Measurements from ENCODE around the gene MRM3.
A peak's percentile ranks its signal among the peaks of the same experiment; 100 is the strongest.
"Not testable (repeated sequence)": the region's sequence is repeated elsewhere in the genome, so short reads cannot be mapped to it uniquely, and the experiment has no call there.

The MRM3 gene

DNA sequence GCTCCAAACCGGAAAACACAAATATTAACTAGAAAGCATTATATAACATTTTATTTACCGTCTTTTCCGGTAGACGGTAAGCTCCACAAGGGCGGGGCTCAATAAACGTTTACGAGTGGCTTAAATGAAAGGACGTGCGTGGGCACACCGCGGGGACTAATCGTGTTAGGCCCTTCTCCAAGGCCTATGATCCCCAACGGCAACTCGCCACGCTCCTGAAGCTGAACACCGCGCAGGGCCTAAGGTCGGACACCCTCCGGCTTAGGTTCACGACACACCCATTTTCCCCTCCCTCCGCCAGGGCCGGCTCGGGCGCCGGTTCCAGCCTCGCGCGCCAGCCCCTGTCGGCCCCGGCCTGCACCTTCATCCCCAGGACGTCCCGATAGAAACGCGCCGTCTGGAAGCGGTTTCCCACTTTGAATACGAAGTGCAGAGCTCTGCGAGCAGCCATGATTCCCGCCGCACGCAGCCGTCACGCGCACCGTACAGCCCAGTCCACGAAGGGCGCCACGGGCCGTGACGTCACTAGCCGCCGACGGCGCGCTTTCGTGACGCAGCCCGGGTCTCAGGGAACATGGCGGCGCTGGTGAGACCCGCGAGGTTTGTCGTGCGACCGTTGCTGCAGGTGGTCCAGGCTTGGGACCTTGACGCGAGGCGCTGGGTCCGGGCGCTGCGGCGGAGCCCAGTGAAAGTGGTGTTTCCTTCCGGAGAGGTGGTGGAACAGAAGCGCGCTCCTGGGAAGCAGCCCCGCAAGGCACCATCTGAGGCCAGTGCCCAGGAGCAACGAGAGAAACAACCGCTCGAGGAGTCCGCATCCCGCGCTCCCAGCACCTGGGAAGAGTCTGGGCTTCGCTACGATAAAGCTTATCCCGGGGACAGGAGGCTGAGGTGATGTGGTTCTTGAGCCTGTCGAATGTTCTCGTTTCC, at the start of gene MRM3, which contains the start of gene GLOD4:
Gene MRM3, plus strand, starts transcription at position 549 of the 927 bp plus-strand sequence. Its CDS starts 26 bp downstream, at position 575.
Gene GLOD4, minus strand, starts transcription at position 476 of the 927 bp plus-strand sequence. Its CDS starts 25 bp downstream, at position 451.
- DNase-seq (ENCODE audit: low spot score): peak; percentile 93
- peak; percentile 86 for FAIRE-seq

- peak; percentile 25 for DNase-seq (ENCODE audit: low spot score)
- no peak for FAIRE-seq
Measured at GRCh38 chr17:732902-733720, 49.0 kb upstream of the MRM3 start.

GRCh38 chr17:733743-734142, 48.4 kb upstream of the MRM3 start:
- DNase-seq (ENCODE audit: low spot score): no peak
- no peak for FAIRE-seq

DNA sequence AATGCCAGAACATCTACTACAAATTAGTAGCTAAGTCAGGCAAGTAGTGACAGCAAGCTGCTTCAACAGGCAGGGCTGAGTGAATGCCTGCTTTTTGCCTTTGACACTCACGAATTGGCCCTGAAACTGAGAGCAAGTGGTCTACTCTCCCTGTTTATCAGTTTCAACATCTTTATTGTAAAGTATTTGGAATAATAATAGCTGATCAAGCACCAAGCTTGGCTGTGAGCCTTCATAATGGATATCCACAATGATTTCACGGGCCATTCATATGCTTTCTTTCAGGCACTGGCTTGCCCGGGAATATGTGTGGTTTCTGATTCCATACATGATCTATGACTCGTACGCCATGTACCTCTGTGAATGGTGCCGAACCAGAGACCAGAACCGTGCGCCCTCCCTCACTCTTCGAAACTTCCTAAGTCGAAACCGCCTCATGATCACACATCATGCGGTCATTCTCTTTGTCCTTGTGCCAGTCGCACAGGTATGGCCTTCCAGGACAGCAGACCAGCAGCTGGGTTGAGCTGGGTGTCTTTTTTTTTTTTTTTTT, 44.5 kb upstream of the MRM3 start:
- FAIRE-seq: no peak

GRCh38 chr17:740240-741017, 41.7 kb upstream of the MRM3 start:
- FAIRE-seq: no peak

More for the DNA sequence above, 44.5 kb upstream of the MRM3 start:
- DNase-seq (ENCODE audit: low spot score): no peak

DNA sequence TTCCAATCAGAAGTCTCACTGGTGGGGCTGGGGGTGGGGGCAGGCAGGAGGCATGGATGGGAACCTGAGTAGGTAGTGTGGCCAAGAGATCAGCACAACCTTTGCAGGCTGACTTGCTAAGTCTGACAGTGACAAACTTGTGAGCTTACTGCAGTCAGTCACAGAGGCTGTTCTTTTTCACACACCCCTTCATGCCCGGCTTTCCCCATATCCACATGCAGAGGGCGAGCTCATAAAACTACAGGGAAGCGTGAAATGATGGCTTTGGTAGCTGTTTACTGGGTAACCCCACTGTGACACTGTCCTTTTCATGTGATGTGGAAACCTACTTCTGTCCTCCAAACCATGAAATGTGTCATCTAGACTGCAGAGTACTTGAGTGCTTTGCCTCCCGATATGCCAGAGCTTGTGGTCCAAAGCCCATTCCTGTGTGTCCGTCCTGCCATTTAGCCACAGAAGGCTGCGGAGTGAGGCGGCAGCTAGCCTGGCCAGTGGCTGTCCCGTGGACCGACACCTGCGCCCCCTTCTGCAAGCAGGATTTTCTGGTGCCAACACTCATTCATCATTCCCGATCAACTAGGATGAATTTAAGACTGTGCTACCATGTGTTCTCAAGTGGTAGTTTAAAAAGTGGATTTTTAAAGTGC, 39.9 kb upstream of the MRM3 start:
- FAIRE-seq: no peak
- DNase-seq (ENCODE audit: low spot score): no peak

More at GRCh38 chr17:740240-741017, 41.7 kb upstream of the MRM3 start:
- DNase-seq (ENCODE audit: low spot score): no peak

- DNase-seq (ENCODE audit: low spot score): no peak
- FAIRE-seq: no peak
Measured at GRCh38 chr17:743139-743538, 39.0 kb upstream of the MRM3 start.

- FAIRE-seq (no peak), DNase-seq (ENCODE audit: low spot score) (no peak)
Measured at GRCh38 chr17:744937-745336, 37.2 kb upstream of the MRM3 start.

GRCh38 chr17:745406-745805, 36.7 kb upstream of the MRM3 start:
- no peak for DNase-seq (ENCODE audit: low spot score)
- no peak for FAIRE-seq

- DNase-seq (ENCODE audit: low spot score): no peak
- no peak for FAIRE-seq
Measured at GRCh38 chr17:746181-746580, 36.0 kb upstream of the MRM3 start.

DNA sequence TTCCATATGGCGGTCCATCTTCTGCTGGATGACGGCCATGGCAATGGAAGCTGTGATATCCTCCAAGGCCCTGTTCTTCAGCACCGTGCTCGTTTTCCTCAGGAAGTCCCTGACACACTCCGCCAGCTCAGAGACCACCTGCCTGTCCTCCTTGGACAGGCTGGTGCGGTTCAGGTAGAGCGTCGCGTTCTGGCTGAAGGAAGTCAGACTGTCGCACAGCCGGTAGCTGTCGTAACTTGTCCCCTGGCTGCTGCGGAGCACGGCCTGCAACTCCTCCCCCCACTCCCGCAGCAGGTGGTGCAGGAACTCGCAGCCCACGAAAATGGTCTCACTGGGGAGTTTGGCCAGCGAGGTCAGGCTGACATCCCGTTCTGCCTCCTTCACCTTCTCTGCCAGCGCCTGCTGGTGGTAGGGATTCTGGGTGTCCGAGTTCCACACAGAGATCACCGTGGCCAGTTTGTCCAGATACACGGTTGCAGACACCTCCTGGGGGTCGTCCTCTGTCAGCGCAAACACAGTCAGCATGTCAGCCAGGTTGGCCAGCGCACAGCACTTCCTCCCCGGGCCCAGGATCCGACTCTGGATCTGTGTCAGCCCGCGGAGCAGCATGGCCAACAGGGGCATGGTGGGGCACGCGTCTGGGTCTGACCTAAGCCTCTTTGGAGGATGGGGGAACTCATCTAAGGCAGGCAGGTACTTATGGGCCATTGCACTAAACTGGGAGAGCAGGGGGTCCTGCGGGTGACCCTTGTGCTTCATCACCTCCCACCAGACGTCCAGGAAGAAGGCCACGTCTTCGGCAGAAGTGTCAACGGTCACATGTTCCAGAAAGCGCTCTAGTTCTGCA, 35.1 kb upstream of the MRM3 start:
- no peak for DNase-seq (ENCODE audit: low spot score)
- no peak for FAIRE-seq

DNA sequence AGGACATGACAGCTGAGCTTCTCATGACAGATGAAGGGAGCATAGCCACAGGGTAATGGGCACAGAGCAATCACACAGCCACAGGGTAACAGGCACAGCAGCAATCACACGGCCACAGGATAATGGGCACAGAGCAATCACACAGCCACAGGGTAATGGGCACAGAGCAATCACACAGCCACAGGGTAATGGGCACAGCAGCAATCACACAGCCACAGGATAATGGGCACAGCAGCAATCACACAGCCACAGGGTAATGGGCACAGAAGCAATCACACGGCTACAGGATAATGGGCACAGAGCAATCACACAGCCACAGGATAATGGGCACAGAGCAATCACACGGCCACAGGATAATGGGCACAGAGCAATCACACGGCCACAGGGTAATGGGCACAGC, 33.5 kb upstream of the MRM3 start:
- peak; percentile 87 for FAIRE-seq
- not testable (repeated sequence) for DNase-seq (ENCODE audit: low spot score)

DNA sequence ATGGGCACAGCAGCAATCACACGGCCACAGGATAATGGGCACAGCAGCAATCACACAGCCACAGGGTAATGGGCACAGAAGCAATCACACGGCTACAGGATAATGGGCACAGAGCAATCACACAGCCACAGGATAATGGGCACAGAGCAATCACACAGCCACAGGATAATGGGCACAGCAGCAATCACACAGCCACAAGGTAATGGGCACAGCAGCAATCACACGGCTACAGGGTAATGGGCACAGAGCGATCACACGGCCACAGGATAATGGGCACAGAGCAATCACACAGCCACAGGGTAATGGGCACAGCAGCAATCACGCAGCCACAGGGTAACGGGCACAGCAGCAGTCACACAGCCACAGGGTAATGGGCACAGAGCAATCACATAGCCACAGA, 32.8 kb upstream of the MRM3 start:
- not testable (repeated sequence) for FAIRE-seq

GRCh38 chr17:750431-751037, 31.6 kb upstream of the MRM3 start:
- FAIRE-seq (no peak), DNase-seq (ENCODE audit: low spot score) (no peak)

More for the DNA sequence above, 32.8 kb upstream of the MRM3 start:
- not testable (repeated sequence) for DNase-seq (ENCODE audit: low spot score)

DNA sequence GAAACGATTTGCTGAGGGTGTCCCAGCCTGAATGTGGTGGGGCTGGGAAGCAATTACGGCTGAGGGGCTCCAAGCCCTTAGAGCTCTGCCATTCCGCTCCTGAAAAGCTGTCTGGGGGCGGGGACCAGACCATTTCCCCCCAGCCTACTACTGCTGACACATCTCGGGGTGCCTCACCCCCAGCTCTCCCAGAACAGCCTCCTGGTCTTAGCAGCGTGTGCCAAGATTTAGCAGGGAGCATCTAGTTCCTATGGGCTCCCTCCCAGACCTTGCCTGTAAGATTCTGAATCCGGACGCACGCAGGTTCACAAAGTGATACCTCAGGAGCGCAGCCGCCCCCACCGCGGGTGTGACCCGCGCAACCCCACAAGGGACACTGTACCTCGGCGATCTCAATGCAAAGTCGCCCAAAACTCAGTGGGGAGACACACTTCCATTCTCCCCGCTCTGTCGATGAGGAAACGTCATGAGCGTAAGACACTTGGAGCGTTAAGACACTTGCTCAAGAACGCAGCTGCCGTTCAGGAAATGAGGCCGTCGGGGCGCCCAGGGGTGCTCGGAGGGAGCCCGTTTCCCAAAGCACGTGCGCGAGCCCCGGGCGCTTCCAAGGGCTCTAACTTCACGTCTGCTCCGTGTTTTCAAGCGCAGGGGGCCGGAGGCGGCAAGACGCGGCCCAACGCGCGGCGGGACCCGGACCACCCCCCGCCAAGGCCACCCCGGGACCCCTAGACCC, 30.7 kb upstream of the MRM3 start:
- no peak for DNase-seq (ENCODE audit: low spot score)
- no peak for FAIRE-seq

DNA sequence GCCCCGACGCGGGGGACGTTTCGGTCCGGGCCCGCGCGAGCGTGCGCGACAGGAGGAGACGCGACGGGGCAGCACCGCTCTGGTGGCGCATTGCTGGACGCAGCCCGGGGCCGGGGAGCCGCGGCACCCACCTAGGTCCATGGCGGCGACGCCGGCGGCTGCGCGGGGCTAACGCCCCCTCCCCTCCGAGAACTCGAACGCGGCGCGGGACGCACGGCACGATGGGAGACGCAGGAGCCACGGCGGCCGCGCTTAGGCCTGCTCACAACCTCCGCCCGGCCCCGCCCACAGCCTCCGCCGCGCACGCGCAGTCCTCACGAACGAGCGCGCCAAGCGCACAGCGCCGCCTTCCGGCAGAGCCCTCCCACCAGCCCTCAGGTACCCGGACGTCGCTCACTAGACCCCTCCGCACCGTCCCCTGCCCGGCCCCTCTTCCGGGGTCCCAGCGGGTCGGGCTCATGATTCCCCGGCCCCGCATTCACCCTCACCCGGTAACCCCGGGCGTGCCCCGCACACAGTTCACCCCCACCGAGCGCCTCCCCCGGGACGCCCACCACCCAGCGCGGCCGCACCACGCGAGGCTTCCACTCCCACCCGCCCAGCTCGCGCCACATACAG, 30.0 kb upstream of the MRM3 start, which contains the start of gene GEMIN4:
Gene GEMIN4, minus strand, starts transcription at position 263 of the 618 bp plus-strand sequence. Its CDS starts 122 bp downstream, at position 141.
- FAIRE-seq (no peak), DNase-seq (ENCODE audit: low spot score) (peak; percentile 93)

- DNase-seq (ENCODE audit: low spot score) (no peak), FAIRE-seq (no peak)
Measured at GRCh38 chr17:752620-753219, 29.4 kb upstream of the MRM3 start.
